ENCODE data around the gene KLF7.

GRCh38 chr2:207038299-207038698, 127.4 kb downstream of the KLF7 start:
- no peak for TF ChIP-seq POLR2A (IDR thresholded peaks at IDR 0.05; ENCODE audit: low read depth, low read length)
- no peak for TF ChIP-seq POLR2AphosphoS5 (IDR thresholded peaks at IDR 0.05; ENCODE audit: low read depth, low read length)
- TF ChIP-seq PAX5 (IDR thresholded peaks at IDR 0.05; ENCODE audit: insufficient read depth, low read length, severe bottlenecking) = no peak
- no peak for TF ChIP-seq TAF1 (IDR thresholded peaks at IDR 0.05; ENCODE audit: low read depth, low read length)

All from GM12891 (cell line).